HepG2 (cell line): ENCODE measurements around the gene C6orf15. TPM values are rescaled to one million over a fixed set of nuclear protein-coding genes. Genes with fewer than 3 reads are reported as not detected.

Experiments used
- HNF4G ChIP-seq, 2 experiments: sonication (generic) in 1 of 2; formaldehyde crosslinking in 1 of 2; IDR thresholded peaks; 2 replicates each; pipeline versions ENCODE4 v1.4.0 to v1.6.1; 2011 to 2020; ENCODE audit warnings: borderline replicate concordance in 2 of 2, low read depth in 2 of 2, mild to moderate bottlenecking in 2 of 2, low read length in 1 of 2, missing genetic modification reagents in 1 of 2, moderate library complexity in 1 of 2
- KLF16 ChIP-seq, 2 experiments: sonication (generic) in 1 of 2; formaldehyde crosslinking in 1 of 2; IDR thresholded peaks; 2 replicates each; pipeline versions ENCODE4 v1.6.1 to v1.8.0; 2016 to 2023; ENCODE audit warnings: missing genetic modification reagents in 2 of 2, missing compliant biosample characterization in 1 of 2
- MATR3 ChIP-seq: sonication (generic); formaldehyde crosslinking; IDR thresholded peaks from 2 replicates; pipeline ENCODE4 v1.4.0; 2020; ENCODE audit warnings: missing genetic modification reagents
- PCBP1 ChIP-seq: fragments of 200-400 bp; formaldehyde crosslinking; IDR thresholded peaks from 2 replicates; pipeline ENCODE4 v1.6.1; 2017; ENCODE audit warnings: mild to moderate bottlenecking, low read depth, low read length, borderline replicate concordance
- RFXANK ChIP-seq: IDR thresholded peaks from 2 replicates; pipeline ENCODE4 v1.6.1; 2016
- SIX1 ChIP-seq: sonication (generic); formaldehyde crosslinking; IDR thresholded peaks from 2 replicates; pipeline ENCODE4 v1.4.0; 2020; ENCODE audit warnings: missing genetic modification reagents, borderline replicate concordance
- SRSF9 ChIP-seq: fragments of 200-400 bp; formaldehyde crosslinking; IDR thresholded peaks from 2 replicates; pipeline ENCODE4 v1.6.1; 2018; ENCODE audit warnings: borderline replicate concordance, mild to moderate bottlenecking, low read depth, low read length; ENCODE audit not compliant: insufficient read depth, poor library complexity, severe bottlenecking
- TEAD2 ChIP-seq: sonication (generic); formaldehyde crosslinking; IDR thresholded peaks from 2 replicates; pipeline ENCODE4 v1.9.0; 2021; ENCODE audit warnings: missing genetic modification reagents
- YEATS4 ChIP-seq: sonication (generic); formaldehyde crosslinking; IDR thresholded peaks from 2 replicates; pipeline ENCODE4 v1.4.0; 2020; ENCODE audit warnings: missing genetic modification reagents, borderline replicate concordance
- ZBTB1 ChIP-seq: sonication (generic); formaldehyde crosslinking; IDR thresholded peaks from 2 replicates; pipeline ENCODE4 v1.4.0; 2020; ENCODE audit warnings: missing genetic modification reagents, borderline replicate concordance
- ZBTB8A ChIP-seq: sonication (generic); formaldehyde crosslinking; IDR thresholded peaks from 2 replicates; pipeline ENCODE4 v1.4.0; 2020; ENCODE audit warnings: mild to moderate bottlenecking, low read depth, missing genetic modification reagents, borderline replicate concordance
- ZNF451 ChIP-seq: sonication (generic); formaldehyde crosslinking; IDR thresholded peaks from 2 replicates; pipeline ENCODE4 v1.5.0; 2020; ENCODE audit warnings: mild to moderate bottlenecking, missing genetic modification reagents
- ZNF598 ChIP-seq: sonication (generic); formaldehyde crosslinking; IDR thresholded peaks from 2 replicates; pipeline ENCODE4 v1.5.1; 2020; ENCODE audit warnings: mild to moderate bottlenecking, missing genetic modification reagents, borderline replicate concordance
- polyA plus RNA-seq, 8 experiments: library from polyadenylated mRNA; depleted of rRNA in 3 of 8; stranded (reverse) in 7 of 8; unstranded in 1 of 8; fragments of >200 nt; fragmentation: Illumina TruSeq in 4 of 8; extraction: Trizol in 4 of 8; gene quantifications; 2 replicates each; pipeline versions ENCODE4 v1.2.1 to v1.2.3, GENCODE V29; 2011 to 2016; ENCODE audit warnings: low read depth in 4 of 8, missing spikeins in 1 of 8, mixed read lengths in 1 of 8; ENCODE audit not compliant: insufficient read depth in 1 of 8
- total RNA-seq, 5 experiments: library from RNA; depleted of rRNA; stranded (reverse); fragments of >200 nt; fragmentation: Illumina TruSeq; extraction: Trizol; gene quantifications; 2 replicates each; pipeline ENCODE4 v1.2.3, GENCODE V29; 2016; ENCODE audit warnings: low read depth in 1 of 5
- TF ChIP-seq, protein P1 (sequence below): sonication (generic); formaldehyde crosslinking; IDR thresholded peaks from 2 replicates; pipeline ENCODE4 v1.5.1; 2020; ENCODE audit warnings: mild to moderate bottlenecking, moderate library complexity, missing genetic modification reagents
- TF ChIP-seq, protein P2 (sequence below): IDR thresholded peaks from 2 replicates; pipeline ENCODE4 v1.6.1; 2016; ENCODE audit warnings: missing biosample characterization, missing genetic modification reagents, low read depth
- TF ChIP-seq, protein P3 (sequence below): sonication (generic); formaldehyde crosslinking; conservative IDR thresholded peaks from 2 replicates; pipeline ENCODE4 v1.4.0; 2020; ENCODE audit warnings: mild to moderate bottlenecking, missing genetic modification reagents, moderate library complexity
- TF ChIP-seq, protein P4 (sequence below): IDR thresholded peaks from 2 replicates; pipeline ENCODE4 v1.6.1; 2016; ENCODE audit warnings: mild to moderate bottlenecking, missing biosample characterization, missing genetic modification reagents
- TF ChIP-seq, protein P5 (sequence below): sonication (generic); formaldehyde crosslinking; IDR thresholded peaks from 2 replicates; pipeline ENCODE4 v1.4.0; 2020; ENCODE audit warnings: missing genetic modification reagents, borderline replicate concordance

Gene C6orf15
- total and polyA plus RNA-seq, 2 of the 13 experiments (the other 11 are each of a cell fraction or from before 2014, with no cell fraction given), result not detected

DNA sequence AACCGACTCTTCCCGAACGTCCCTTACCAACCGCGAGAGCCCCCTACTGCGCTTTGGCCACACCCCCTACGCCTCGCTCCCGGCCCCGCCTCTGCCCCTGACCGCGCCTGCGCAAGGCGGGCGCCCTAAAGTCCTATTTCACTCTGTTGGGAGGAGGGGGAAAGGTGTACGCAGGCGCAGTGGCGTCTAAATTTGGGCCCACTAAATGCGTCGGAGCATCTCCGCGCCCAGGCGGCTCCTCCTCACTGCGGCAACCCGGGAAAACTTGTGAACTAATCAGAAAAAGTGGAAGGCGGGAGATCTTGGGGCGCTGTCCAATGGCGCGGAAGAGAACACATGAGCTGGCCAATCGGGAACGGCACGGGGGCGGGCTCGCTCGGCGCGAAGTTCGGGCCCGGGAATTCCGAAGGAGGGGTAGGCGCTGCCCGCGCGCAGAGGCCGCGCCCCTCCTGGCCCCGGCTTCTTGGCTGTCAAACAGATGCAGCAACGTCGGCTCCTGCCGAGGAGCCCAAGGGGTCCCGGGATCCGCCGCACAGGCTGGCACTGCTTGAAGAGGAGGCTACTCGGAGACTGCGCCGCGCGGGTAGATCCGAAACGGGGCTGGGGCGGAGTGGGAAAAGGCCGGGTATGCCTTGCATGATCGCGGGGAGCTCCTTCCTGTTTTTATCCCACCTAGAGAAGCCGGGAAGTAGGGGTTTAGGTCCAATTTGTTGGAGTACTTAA, 45.9 kb upstream of the C6orf15 start, which contains the start of gene TCF19 (continued):
- no peak for TF ChIP-seq MATR3 (CRISPR knock-in tag)
- peak in 1 of 2 experiments; percentile 88; a peak in 1 of 4 replicates for TF ChIP-seq KLF16 (CRISPR knock-in tag; IDR thresholded peaks at IDR 0.05)
- no peak for TF ChIP-seq RFXANK (CRISPR knock-in tag)
- TF ChIP-seq, protein P1, sequence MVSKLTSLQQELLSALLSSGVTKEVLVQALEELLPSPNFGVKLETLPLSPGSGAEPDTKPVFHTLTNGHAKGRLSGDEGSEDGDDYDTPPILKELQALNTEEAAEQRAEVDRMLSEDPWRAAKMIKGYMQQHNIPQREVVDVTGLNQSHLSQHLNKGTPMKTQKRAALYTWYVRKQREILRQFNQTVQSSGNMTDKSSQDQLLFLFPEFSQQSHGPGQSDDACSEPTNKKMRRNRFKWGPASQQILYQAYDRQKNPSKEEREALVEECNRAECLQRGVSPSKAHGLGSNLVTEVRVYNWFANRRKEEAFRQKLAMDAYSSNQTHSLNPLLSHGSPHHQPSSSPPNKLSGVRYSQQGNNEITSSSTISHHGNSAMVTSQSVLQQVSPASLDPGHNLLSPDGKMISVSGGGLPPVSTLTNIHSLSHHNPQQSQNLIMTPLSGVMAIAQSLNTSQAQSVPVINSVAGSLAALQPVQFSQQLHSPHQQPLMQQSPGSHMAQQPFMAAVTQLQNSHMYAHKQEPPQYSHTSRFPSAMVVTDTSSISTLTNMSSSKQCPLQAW (CRISPR knock-in tag), result peak; percentile 94
- TF ChIP-seq ZBTB1, result no peak
- TF ChIP-seq, protein P2, sequence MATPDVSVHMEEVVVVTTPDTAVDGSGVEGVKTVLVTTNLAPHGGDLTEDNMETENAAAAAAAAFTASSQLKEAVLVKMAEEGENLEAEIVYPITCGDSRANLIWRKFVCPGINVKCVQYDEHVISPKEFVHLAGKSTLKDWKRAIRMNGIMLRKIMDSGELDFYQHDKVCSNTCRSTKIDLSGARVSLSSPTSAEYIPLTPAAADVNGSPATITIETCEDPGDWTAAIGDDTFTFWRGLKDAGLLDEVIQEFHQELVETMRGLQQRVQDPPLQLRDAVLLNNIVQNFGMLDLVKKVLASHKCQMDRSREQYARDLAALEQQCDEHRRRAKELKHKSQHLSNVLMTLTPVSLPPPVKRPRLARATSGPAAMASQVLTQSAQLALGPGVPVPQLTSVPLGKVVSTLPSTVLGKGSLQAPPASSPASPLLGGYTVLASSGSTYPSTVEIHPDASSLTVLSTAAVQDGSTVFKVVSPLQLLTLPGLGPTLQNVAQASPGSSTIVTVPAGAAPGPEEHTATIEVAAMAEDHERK, result no peak
- TF ChIP-seq, protein P3, sequence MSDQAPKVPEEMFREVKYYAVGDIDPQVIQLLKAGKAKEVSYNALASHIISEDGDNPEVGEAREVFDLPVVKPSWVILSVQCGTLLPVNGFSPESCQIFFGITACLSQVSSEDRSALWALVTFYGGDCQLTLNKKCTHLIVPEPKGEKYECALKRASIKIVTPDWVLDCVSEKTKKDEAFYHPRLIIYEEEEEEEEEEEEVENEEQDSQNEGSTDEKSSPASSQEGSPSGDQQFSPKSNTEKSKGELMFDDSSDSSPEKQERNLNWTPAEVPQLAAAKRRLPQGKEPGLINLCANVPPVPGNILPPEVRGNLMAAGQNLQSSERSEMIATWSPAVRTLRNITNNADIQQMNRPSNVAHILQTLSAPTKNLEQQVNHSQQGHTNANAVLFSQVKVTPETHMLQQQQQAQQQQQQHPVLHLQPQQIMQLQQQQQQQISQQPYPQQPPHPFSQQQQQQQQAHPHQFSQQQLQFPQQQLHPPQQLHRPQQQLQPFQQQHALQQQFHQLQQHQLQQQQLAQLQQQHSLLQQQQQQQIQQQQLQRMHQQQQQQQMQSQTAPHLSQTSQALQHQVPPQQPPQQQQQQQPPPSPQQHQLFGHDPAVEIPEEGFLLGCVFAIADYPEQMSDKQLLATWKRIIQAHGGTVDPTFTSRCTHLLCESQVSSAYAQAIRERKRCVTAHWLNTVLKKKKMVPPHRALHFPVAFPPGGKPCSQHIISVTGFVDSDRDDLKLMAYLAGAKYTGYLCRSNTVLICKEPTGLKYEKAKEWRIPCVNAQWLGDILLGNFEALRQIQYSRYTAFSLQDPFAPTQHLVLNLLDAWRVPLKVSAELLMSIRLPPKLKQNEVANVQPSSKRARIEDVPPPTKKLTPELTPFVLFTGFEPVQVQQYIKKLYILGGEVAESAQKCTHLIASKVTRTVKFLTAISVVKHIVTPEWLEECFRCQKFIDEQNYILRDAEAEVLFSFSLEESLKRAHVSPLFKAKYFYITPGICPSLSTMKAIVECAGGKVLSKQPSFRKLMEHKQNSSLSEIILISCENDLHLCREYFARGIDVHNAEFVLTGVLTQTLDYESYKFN (CRISPR knock-in tag), result peak; percentile 63
- TF ChIP-seq ZNF598 (CRISPR knock-in tag), result peak; percentile 76; the same call in 1 of the 2 replicates
- TF ChIP-seq, protein P4, sequence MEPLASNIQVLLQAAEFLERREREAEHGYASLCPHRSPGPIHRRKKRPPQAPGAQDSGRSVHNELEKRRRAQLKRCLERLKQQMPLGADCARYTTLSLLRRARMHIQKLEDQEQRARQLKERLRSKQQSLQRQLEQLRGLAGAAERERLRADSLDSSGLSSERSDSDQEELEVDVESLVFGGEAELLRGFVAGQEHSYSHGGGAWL, result peak; percentile 24; the same call in 1 of the 2 replicates
- TF ChIP-seq PCBP1, result 0 out of 2 replicates have a peak, but pooled peaks have one; percentile 70
- no peak for TF ChIP-seq ZBTB8A (CRISPR knock-in tag)
- TF ChIP-seq, protein P5, sequence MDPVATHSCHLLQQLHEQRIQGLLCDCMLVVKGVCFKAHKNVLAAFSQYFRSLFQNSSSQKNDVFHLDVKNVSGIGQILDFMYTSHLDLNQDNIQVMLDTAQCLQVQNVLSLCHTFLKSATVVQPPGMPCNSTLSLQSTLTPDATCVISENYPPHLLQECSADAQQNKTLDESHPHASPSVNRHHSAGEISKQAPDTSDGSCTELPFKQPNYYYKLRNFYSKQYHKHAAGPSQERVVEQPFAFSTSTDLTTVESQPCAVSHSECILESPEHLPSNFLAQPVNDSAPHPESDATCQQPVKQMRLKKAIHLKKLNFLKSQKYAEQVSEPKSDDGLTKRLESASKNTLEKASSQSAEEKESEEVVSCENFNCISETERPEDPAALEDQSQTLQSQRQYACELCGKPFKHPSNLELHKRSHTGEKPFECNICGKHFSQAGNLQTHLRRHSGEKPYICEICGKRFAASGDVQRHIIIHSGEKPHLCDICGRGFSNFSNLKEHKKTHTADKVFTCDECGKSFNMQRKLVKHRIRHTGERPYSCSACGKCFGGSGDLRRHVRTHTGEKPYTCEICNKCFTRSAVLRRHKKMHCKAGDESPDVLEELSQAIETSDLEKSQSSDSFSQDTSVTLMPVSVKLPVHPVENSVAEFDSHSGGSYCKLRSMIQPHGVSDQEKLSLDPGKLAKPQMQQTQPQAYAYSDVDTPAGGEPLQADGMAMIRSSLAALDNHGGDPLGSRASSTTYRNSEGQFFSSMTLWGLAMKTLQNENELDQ (CRISPR knock-in tag), result no peak
- no peak for TF ChIP-seq SIX1
- TF ChIP-seq ZNF451 (CRISPR knock-in tag), result no peak
- TF ChIP-seq SRSF9, result no peak
- TF ChIP-seq HNF4G (IDR thresholded peaks at IDR 0.05; ENCODE audit: borderline replicate concordance, low read depth, low read length), result peak; percentile 76; the same call in 1 of the 2 replicates
- TF ChIP-seq HNF4G (CRISPR knock-in tag; IDR thresholded peaks at IDR 0.05; ENCODE audit: borderline replicate concordance, low read depth), result no peak
- TF ChIP-seq YEATS4 (CRISPR knock-in tag), result no peak
- TF ChIP-seq TEAD2 (CRISPR knock-in tag), result no peak
